MV-4-11 (cell line): ENCODE measurements around the gene RPL23.

Experiments
- DNase-seq: peaks from one replicate; lab custom pipeline; 2025; lab: John Stamatoyannopoulos, UW

RPL23 gene

DNA sequence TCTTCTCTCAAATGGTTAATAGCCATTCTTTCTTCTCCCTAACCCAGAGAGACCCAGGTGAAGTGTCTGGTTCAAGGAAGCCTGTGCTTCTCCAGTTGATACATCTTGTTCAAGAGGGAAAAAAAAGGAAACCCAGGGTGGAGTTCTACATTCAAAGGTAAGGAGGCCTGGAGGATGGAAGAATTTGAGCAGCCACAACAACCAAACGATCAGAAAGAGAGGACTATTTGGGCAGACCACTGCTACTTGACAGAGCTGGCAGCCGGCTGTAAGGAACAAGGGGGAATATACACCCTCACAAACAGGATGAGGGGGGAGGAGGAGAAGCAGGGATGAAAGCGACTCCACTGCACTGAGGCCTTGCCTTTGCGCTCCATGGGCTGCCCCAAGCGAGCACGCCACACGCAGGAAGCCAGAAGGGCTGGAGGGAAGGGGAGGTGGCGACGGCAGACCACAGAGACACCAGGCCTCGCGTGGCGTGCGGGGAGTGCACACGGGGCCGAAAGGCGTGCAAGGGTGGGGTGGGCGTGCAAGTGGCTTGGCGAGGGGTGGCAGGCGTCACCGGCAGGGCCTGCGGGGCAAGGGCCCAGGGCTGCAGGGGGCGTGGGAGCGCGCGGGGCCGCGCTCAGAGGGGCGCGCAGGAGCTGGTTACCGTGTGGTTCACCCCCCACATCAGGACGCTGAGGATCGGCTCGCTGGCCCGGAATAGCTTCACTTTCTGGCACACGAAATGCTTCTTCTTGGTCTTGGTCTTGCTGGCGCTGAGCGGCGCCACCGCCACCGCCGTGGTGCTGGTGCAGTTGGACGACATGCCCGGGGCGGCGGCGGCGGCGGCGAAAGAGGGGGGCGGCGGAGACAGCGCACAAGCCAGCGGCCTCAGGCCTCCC is 54.7 kb downstream of the RPL23 start:
- DNase-seq, result peak; percentile 47
